Smooth muscle cell of bladder (primary cell): ENCODE data around the gene PPP1R1C. TPM values are rescaled to one million over a fixed set of nuclear protein-coding genes. Genes with fewer than 3 reads are reported as not detected.

Source experiments
- total RNA-seq: library from RNA; depleted of rRNA; stranded (reverse); fragments of >200 nt; gene quantifications from 2 replicates; pipeline ENCODE4 v1.2.3, GENCODE V29; 2014

Gene PPP1R1C, protein sequence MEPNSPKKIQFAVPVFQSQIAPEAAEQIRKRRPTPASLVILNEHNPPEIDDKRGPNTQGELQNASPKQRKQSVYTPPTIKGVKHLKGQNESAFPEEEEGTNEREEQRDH
- total RNA-seq = 1.00 TPM in 1 of 2 replicates, not detected in the other

DNA sequence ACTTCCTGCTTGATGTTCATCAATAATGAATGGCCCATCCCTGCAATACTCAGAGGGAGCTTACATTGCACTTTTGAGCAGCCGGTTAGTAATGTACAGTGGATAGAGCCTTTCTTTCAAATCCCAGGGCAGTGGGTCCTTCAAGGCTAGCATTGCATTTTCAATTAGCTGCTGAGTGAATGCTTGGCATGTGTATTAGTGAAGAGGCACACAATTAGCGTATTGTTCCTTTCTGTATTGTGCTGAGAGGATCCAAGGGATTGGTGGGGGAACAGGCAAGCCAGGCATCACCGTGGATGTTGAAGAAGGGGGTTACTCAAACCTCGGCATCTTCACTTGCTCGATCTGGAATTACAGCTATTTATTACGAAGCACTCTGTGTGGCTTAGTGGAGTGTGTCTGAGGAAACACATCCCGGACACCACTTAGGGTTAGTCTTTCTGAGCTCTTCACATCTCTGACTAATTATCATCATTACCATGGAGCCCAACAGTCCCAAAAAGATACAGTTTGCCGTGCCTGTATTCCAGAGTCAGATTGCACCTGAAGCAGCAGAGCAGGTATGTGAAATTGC, at the start of gene PPP1R1C:
TSS of gene PPP1R1C (plus strand) at position 222 of the 574 bp plus-strand sequence. CDS start at position 480, 258 bp downstream.

Other genes with a start within 250 kb of the PPP1R1C start
- 142 and 151 TPM in 2 replicates for gene ITPRID2, start 94.1 kb upstream of the PPP1R1C start, total RNA-seq